Measurements from ENCODE around the gene SYNM. TPM values are rescaled to one million over a fixed set of nuclear protein-coding genes. Genes with fewer than 3 reads are reported as not detected.

Gene SYNM
- total RNA-seq, 1 donor from 2014 or later = 1.7 TPM

- H3K4me3 Mint-ChIP-seq (ENCODE audit: unreplicated experiment) = no peak overlapping the region
- TF ChIP-seq CTCF (IDR thresholded peaks at IDR 0.05; ENCODE audit: unreplicated experiment) = no peak
- peaks cover 7% of the 10 kb centered on the region for H3K27me3 Mint-ChIP-seq (ENCODE audit: unreplicated experiment)
- no peaks in the 10 kb centered on the region for H3K4me1 Mint-ChIP-seq (ENCODE audit: unreplicated experiment)
- no peak for DNase-seq (ENCODE audit: low spot score)
- no peaks in the 10 kb centered on the region for H3K36me3 Mint-ChIP-seq (ENCODE audit: low read depth, unreplicated experiment)
- H3K9me3 Mint-ChIP-seq (ENCODE audit: unreplicated experiment) = no peaks in the 10 kb centered on the region
- H3K27ac Mint-ChIP-seq (ENCODE audit: unreplicated experiment) = no peak overlapping the region
These were observed 13.9 kb upstream of the SYNM start for GRCh38 chr15:99090938-99091337.

- no peak for TF ChIP-seq CTCF (IDR thresholded peaks at IDR 0.05; ENCODE audit: unreplicated experiment)
- Mint-ChIP-seq H3K36me3 (ENCODE audit: low read depth, unreplicated experiment) (no peaks in the 10 kb centered on the region), H3K27ac (ENCODE audit: unreplicated experiment) (no peak overlapping the region), H3K9me3 (ENCODE audit: unreplicated experiment) (no peaks in the 10 kb centered on the region), H3K4me1 (ENCODE audit: unreplicated experiment) (no peaks in the 10 kb centered on the region), H3K27me3 (ENCODE audit: unreplicated experiment) (peaks cover 3% of the 10 kb centered on the region), H3K4me3 (ENCODE audit: unreplicated experiment) (no peak overlapping the region)
- DNase-seq (ENCODE audit: low spot score) = no peak
These were observed 12.2 kb upstream of the SYNM start for GRCh38 chr15:99092554-99093172.

- H3K36me3 Mint-ChIP-seq (ENCODE audit: low read depth, unreplicated experiment) = no peaks in the 10 kb centered on the region
- DNase-seq (ENCODE audit: low spot score) = no peak
- peaks cover 3% of the 10 kb centered on the region for H3K27me3 Mint-ChIP-seq (ENCODE audit: unreplicated experiment)
These were observed 9.3 kb upstream of the SYNM start for GRCh38 chr15:99095626-99096025.

GRCh38 chr15:99096173-99096893 lies 8.5 kb upstream of the SYNM start:
- no peak for TF ChIP-seq CTCF (IDR thresholded peaks at IDR 0.05; ENCODE audit: unreplicated experiment)
- no peak for DNase-seq (ENCODE audit: low spot score)
- H3K27me3 Mint-ChIP-seq (ENCODE audit: unreplicated experiment) = peaks cover 3% of the 10 kb centered on the region
- H3K9me3 Mint-ChIP-seq (ENCODE audit: unreplicated experiment) = no peaks in the 10 kb centered on the region
- H3K36me3 Mint-ChIP-seq (ENCODE audit: low read depth, unreplicated experiment) = no peaks in the 10 kb centered on the region
- H3K27ac Mint-ChIP-seq (ENCODE audit: unreplicated experiment) = no peak overlapping the region
- H3K4me1 Mint-ChIP-seq (ENCODE audit: unreplicated experiment) = no peaks in the 10 kb centered on the region
- no peak overlapping the region for H3K4me3 Mint-ChIP-seq (ENCODE audit: unreplicated experiment)

More at GRCh38 chr15:99095626-99096025, 9.3 kb upstream of the SYNM start:
- H3K9me3 Mint-ChIP-seq (ENCODE audit: unreplicated experiment) = no peaks in the 10 kb centered on the region
- H3K4me3 Mint-ChIP-seq (ENCODE audit: unreplicated experiment) = no peak overlapping the region
- no peak for TF ChIP-seq CTCF (IDR thresholded peaks at IDR 0.05; ENCODE audit: unreplicated experiment)
- H3K4me1 Mint-ChIP-seq (ENCODE audit: unreplicated experiment) = no peaks in the 10 kb centered on the region
- no peak overlapping the region for H3K27ac Mint-ChIP-seq (ENCODE audit: unreplicated experiment)

GRCh38 chr15:99096894-99097426 lies 7.9 kb upstream of the SYNM start:
- H3K27ac Mint-ChIP-seq (ENCODE audit: unreplicated experiment) = no peak overlapping the region
- H3K9me3 Mint-ChIP-seq (ENCODE audit: unreplicated experiment) = no peaks in the 10 kb centered on the region
- H3K4me3 Mint-ChIP-seq (ENCODE audit: unreplicated experiment) = no peak overlapping the region
- H3K36me3 Mint-ChIP-seq (ENCODE audit: low read depth, unreplicated experiment) = no peaks in the 10 kb centered on the region
- no peak for DNase-seq (ENCODE audit: low spot score)
- no peak for TF ChIP-seq CTCF (IDR thresholded peaks at IDR 0.05; ENCODE audit: unreplicated experiment)
- H3K4me1 Mint-ChIP-seq (ENCODE audit: unreplicated experiment) = no peaks in the 10 kb centered on the region
- H3K27me3 Mint-ChIP-seq (ENCODE audit: unreplicated experiment) = peaks cover 1% of the 10 kb centered on the region
